HepG2 (cell line): ENCODE results near the gene RABL6. TPM values are rescaled to one million over a fixed set of nuclear protein-coding genes. Genes with fewer than 3 reads are reported as not detected.
A peak's percentile ranks its signal among the peaks of the same experiment; 100 is the strongest.

Experiments
- FOSL2 ChIP-seq: sonication (generic); formaldehyde crosslinking; IDR thresholded peaks from 2 replicates; pipeline ENCODE4 v1.4.0; 2020; ENCODE audit warnings: missing genetic modification reagents
- GLI4 ChIP-seq: sonication (generic); formaldehyde crosslinking; IDR thresholded peaks from 2 replicates; pipeline ENCODE4 v1.5.1; 2020; ENCODE audit warnings: missing genetic modification reagents, mild to moderate bottlenecking, moderate library complexity, borderline replicate concordance
- HNRNPLL ChIP-seq: fragments of 200-400 bp; formaldehyde crosslinking; IDR thresholded peaks from 2 replicates; pipeline ENCODE4 v1.6.1; 2017; ENCODE audit warnings: mild to moderate bottlenecking, low read depth, low read length; ENCODE audit not compliant: poor library complexity, severe bottlenecking
- KDM3A ChIP-seq: IDR thresholded peaks from 2 replicates; pipeline ENCODE4 v1.6.1; 2018; ENCODE audit warnings: low read depth, missing compliant biosample characterization
- MYC ChIP-seq: sonication (generic); formaldehyde crosslinking; IDR thresholded peaks from 2 replicates; pipeline ENCODE4 v1.9.0; 2021; ENCODE audit warnings: missing genetic modification reagents, borderline replicate concordance
- NR2C2 ChIP-seq: sonication (generic); formaldehyde crosslinking; IDR thresholded peaks from 2 replicates; pipeline ENCODE4 v1.4.0; 2020; ENCODE audit warnings: missing genetic modification reagents, mild to moderate bottlenecking, moderate library complexity, borderline replicate concordance
- PAF1 ChIP-seq: IDR thresholded peaks from 2 replicates; pipeline ENCODE4 v1.6.1; 2016; ENCODE audit warnings: missing genetic modification reagents, missing compliant biosample characterization
- PHB2 ChIP-seq: fragments of 450-650 bp; IDR thresholded peaks from 2 replicates; pipeline ENCODE4 v1.6.1; 2018; ENCODE audit not compliant: partially characterized antibody
- PITX1 ChIP-seq: sonication (generic); formaldehyde crosslinking; IDR thresholded peaks from 2 replicates; pipeline ENCODE4 v1.5.1; 2020; ENCODE audit warnings: mild to moderate bottlenecking, missing genetic modification reagents
- PPARG ChIP-seq: conservative IDR thresholded peaks from 2 replicates; pipeline ENCODE4 v1.6.1; 2016; ENCODE audit warnings: missing biosample characterization, missing genetic modification reagents
- RAD51 ChIP-seq: fragments of 450-650 bp; IDR thresholded peaks from 2 replicates; pipeline ENCODE4 v1.6.1; 2016; ENCODE audit warnings: borderline replicate concordance
- RBM22 ChIP-seq: fragments of 200-400 bp; formaldehyde crosslinking; optimal IDR thresholded peaks from 2 replicates; pipeline ENCODE3; 2017; ENCODE audit warnings: mild to moderate bottlenecking, low read length, moderate library complexity
- TRIM24 ChIP-seq: sonication (generic); formaldehyde crosslinking; IDR thresholded peaks from 2 replicates; pipeline ENCODE4 v1.8.0; 2022; ENCODE audit warnings: mild to moderate bottlenecking, missing genetic modification reagents
- UBTF ChIP-seq: sonication (generic); formaldehyde crosslinking; IDR thresholded peaks from 2 replicates; pipeline ENCODE4 v1.4.0; 2020; ENCODE audit warnings: mild to moderate bottlenecking, missing genetic modification reagents
- ZFP91 ChIP-seq: sonication (generic); formaldehyde crosslinking; IDR thresholded peaks from 2 replicates; pipeline ENCODE4 v1.9.0; 2022; ENCODE audit warnings: missing genetic modification reagents, mild to moderate bottlenecking, borderline replicate concordance
- ZMAT5 ChIP-seq: sonication (generic); formaldehyde crosslinking; IDR thresholded peaks from 2 replicates; pipeline ENCODE4 v1.5.0; 2020; ENCODE audit warnings: mild to moderate bottlenecking, low read depth, missing genetic modification reagents, borderline replicate concordance
- ZNF280D ChIP-seq: sonication (generic); formaldehyde crosslinking; IDR thresholded peaks from 2 replicates; pipeline ENCODE4 v1.5.1; 2020; ENCODE audit warnings: mild to moderate bottlenecking, missing genetic modification reagents
- ZNF546 ChIP-seq: sonication (generic); formaldehyde crosslinking; conservative IDR thresholded peaks from 2 replicates; pipeline ENCODE4 v1.8.1; 2023; ENCODE audit warnings: mild to moderate bottlenecking, missing genetic modification reagents
- ZNF772 ChIP-seq: sonication (generic); formaldehyde crosslinking; IDR thresholded peaks from 2 replicates; pipeline ENCODE4 v1.5.0; 2020; ENCODE audit warnings: mild to moderate bottlenecking, missing genetic modification reagents
- ZZZ3 ChIP-seq: sonication (generic); formaldehyde crosslinking; IDR thresholded peaks from 2 replicates; pipeline ENCODE4 v1.4.0; 2020; ENCODE audit warnings: missing genetic modification reagents, mild to moderate bottlenecking, borderline replicate concordance
- polyA plus RNA-seq, 8 experiments: library from polyadenylated mRNA; depleted of rRNA in 3 of 8; stranded (reverse) in 7 of 8; unstranded in 1 of 8; fragments of >200 nt; fragmentation: Illumina TruSeq in 4 of 8; extraction: Trizol in 4 of 8; gene quantifications; 2 replicates each; pipeline versions ENCODE4 v1.2.1 to v1.2.3, GENCODE V29; 2011 to 2016; ENCODE audit warnings: low read depth in 4 of 8, missing spikeins in 1 of 8, mixed read lengths in 1 of 8; ENCODE audit not compliant: insufficient read depth in 1 of 8
- total RNA-seq, 5 experiments: library from RNA; depleted of rRNA; stranded (reverse); fragments of >200 nt; fragmentation: Illumina TruSeq; extraction: Trizol; gene quantifications; 2 replicates each; pipeline ENCODE4 v1.2.3, GENCODE V29; 2016; ENCODE audit warnings: low read depth in 1 of 5

RABL6 gene
- total and polyA plus RNA-seq, 2 of the 13 experiments (the other 11 are each of a cell fraction or from before 2014, with no cell fraction given): 81.5 to 125 TPM

GRCh38 chr9:136849038-136849959, 41.6 kb downstream of the RABL6 start, which contains the start of gene PHPT1 (continued):
- no peak for TF ChIP-seq KDM3A
- peak; percentile 88 for TF ChIP-seq MYC (CRISPR knock-in tag)
- no peak for TF ChIP-seq PHB2
- peak; percentile 52; the same call in 1 of the 2 replicates for TF ChIP-seq ZNF280D (CRISPR knock-in tag)
- peak; percentile 76 for TF ChIP-seq RBM22
- TF ChIP-seq ZZZ3 (CRISPR knock-in tag): no peak
- TF ChIP-seq ZNF772 (CRISPR knock-in tag): peak; percentile 13
- no peak for TF ChIP-seq ZMAT5 (CRISPR knock-in tag)
- TF ChIP-seq GLI4: no peak
- no peak for TF ChIP-seq RAD51
- no peak for TF ChIP-seq TRIM24
- TF ChIP-seq PAF1: no peak
- TF ChIP-seq PITX1: peak; percentile 25; the same call in 1 of the 2 replicates
- TF ChIP-seq FOSL2 (CRISPR knock-in tag): peak; percentile 35
- peak; percentile 59; the same call in 1 of the 2 replicates for TF ChIP-seq NR2C2 (CRISPR knock-in tag)
- TF ChIP-seq ZNF546 (CRISPR knock-in tag): no peak
- no peak; the same call in none of the 2 replicates for TF ChIP-seq UBTF (CRISPR knock-in tag)
- peak; percentile 99 for TF ChIP-seq ZFP91 (CRISPR knock-in tag)
- TF ChIP-seq PPARG: no peak
- peak; percentile 58 for TF ChIP-seq HNRNPLL
